ENCODE results near the gene TECR.

Gene TECR

DNA sequence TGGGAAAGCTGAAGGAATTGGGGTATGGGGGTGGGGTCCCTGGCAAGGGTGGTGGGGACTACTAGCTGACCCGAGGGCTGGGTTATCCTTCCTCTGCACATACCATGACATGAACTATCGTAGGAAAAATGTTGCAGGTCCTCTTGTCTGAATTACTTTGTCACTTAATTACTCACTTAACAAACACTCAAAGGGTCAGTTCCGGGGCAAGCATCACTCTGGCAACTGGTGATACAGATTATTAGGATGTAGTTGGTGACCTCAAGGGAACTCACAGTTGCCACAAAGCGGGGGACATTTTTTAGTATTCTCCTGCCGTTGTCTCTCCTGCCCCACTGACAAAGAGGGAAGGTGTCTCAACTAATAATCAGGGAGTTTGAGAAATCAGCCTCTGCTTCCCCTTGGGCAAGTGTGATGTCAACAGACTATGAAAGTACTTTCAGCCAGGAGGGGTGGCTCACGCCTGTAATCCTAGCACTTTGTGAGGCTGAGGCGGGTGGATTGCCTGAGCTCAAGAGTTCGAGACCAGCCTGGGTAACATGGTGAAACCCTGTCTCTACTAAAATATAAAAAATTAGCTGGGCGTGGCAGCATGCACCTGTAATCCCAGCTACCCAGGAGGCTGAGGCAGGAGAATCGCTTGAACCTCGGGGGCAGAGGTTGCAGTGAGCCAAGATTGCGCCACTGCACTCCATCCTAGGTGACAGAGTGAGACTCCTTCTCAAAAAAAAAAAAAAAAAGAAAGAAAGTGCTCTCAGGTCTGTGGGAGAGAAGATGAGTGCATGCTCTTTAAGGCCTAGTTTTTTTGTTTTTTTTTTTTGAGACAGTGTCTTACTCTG, 21.5 kb upstream of the TECR start:
- no peak for DNase-seq (ENCODE audit: low read depth, low spot score)

- peak; percentile 46 for DNase-seq (ENCODE audit: low read depth, low spot score)
Measured at GRCh38 chr19:14510311-14511228, 18.8 kb upstream of the TECR start.

DNA sequence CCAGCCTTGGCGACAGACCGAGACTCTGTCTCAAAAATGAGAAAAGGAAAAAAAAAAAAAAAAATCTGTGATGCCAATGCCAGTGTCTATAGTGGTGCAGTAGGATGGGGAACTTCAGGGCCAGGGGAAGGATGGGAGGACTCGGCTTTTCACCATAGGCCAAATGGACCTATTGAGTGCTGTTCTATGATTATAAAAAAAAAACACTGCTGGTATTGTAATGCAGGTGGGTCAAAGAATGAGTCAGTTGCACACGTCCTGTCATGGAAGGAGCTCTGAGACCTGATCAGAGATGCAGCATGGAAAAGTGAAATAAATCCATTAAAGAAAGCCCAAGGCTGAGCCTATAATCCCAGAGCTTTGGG, 18.2 kb upstream of the TECR start:
- no peak for DNase-seq (ENCODE audit: low read depth, low spot score)

GRCh38 chr19:14512406-14512961, 16.9 kb upstream of the TECR start:
- DNase-seq (ENCODE audit: low read depth, low spot score), result no peak

GRCh38 chr19:14514215-14514863, 15.1 kb upstream of the TECR start:
- no peak for DNase-seq (ENCODE audit: low read depth, low spot score)

DNA sequence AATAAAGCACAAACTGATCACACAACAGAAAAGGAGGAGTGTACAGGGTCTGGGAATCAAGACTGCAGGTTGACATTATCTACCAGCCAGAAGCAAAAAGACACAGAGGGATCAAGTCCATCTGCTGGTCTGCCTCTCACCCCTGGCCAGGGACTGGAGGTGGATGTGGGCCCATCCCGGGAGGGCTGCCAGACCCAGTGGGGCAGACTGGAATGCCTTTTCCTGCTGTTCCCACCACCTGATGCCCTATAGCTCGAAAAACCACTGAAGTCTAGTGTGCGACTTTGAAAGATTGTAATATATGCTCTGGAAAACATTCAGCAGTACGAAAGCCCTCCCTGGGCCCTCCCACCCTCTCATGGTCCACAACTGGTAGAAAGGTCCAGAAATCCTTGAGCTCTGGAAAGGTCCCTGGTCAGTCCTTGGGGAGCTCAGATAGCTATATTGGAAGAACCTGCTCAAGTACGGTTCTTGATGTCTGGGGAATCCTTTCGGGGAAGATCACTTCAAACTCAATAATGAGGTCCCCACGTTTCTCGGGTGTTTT, 13.8 kb upstream of the TECR start:
- no peak for DNase-seq (ENCODE audit: low read depth, low spot score)

- DNase-seq (ENCODE audit: low read depth, low spot score), result no peak
Measured at GRCh38 chr19:14516048-14516534, 13.3 kb upstream of the TECR start.

DNA sequence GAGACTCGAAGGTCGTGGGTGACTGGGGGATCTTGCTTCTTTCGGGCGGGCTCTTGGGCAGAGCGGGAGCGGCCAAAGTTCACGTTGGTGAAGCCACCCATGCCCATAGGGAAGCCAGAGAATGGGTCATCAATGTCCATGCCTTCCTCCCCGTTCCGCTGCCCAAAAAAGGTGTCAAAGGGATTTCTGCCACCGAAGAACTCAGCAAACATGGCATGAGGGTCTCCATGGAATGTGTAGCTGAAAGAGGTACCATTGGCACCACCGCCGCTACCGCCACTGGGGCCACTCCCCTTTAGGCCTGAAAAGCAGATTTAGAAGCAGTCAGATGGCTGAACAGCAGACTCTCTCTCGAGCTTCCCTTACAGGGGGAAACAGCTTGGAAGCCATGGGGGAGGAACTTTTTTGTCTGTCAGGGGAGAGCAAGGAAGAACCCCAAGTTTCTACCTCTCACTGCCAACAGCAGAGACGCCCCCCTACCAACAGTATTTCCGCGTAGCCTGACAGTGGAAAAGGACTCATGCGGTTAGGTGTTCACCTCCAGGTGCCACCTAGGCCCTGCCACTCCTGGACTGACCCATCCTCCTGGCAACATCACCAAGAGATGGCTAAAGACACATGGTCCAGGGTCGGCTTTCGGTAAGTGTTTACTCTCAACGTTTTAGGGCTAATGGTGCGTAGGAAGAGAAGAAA, 12.5 kb upstream of the TECR start:
- DNase-seq (ENCODE audit: low read depth, low spot score), result no peak

- no peak for DNase-seq (ENCODE audit: low read depth, low spot score)
Measured at GRCh38 chr19:14517446-14517839, 12.0 kb upstream of the TECR start.

DNA sequence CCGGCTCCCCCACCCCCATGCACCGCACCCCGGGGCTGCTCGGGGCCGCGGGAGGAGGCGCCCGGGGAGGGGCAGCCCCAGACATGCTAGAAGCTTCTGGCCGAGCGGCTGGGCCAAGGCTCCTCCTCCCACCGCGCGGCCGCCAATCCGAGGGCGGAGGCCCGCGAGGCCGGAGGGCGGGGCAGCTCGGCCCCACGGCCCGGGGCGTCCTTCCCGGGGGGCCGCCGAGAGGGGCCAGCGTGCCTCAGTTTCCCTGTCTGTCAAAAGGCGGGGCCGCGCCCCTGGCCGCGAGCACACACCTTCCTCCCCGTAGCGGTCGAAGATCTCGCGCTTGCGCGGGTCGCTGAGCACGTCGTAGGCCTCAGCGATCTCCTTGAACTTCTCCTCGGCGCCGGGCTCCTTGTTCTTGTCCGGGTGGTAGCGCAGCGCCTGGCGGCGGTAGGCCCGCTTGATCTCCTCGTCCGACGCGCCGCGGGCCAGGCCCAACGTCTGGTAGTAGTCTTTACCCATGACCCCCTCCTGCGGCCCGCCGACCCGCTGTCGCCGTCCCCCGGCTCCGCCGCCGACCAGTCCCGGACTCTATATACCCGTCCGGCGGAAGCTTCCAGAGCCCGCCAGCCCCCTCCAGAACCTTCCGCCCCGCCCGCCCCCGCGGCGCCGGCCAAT, 11.4 kb upstream of the TECR start, which contains the start of gene DNAJB1:
TSS of gene DNAJB1 (minus strand) at position 558 of the 666 bp plus-strand sequence. CDS start at position 510, 48 bp downstream.
- DNase-seq (ENCODE audit: low read depth, low spot score), result peak; percentile 41

GRCh38 chr19:14519245-14519859, 10.0 kb upstream of the TECR start:
- DNase-seq (ENCODE audit: low read depth, low spot score), result no peak

DNA sequence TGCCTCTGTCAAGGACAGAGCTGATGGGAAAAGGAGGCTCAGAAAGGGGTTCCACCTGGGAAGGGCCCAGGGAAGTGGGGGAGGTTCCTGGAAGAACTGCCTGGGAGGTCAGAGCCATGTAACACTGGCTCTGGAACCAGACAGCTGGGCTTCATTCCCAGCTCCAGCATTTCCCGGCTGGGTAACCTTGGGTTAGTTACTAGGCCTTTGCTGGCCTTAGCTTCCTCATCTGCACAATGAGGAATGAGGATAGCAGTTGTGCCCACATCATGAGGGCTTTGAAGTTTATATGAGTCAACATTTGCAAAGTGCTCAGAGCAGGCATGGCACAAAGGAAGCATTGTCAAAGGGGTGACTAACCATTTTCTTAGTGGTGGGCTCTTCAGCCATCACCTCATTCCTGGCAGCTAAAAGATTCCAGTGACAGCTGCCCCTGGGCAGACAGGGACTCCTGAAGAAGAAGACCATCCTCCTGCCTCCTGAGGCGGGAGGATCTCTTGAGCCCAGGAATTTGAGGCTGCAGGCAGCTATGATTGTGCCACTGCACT, 9.5 kb upstream of the TECR start:
- no peak for DNase-seq (ENCODE audit: low read depth, low spot score)

DNA sequence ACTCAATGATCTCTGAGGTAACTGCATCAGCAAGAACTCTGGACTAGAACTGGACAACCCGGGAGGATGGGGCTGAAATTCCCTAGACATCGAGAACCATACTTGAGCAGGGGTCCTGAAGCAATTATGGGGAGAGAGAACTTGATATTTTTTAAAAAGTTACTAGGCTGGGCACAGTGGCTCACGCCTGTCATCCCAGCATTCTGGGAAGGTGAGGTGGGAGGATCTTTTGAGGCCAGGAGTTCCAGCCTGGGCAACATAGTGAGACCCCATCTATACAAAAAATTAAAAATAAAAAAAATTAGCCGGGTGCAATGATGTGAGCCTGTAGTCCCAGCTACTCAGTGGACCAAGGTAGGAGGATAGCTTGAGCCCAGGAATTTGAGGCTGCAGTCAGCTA, 8.9 kb upstream of the TECR start:
- no peak for DNase-seq (ENCODE audit: low read depth, low spot score)

- no peak for DNase-seq (ENCODE audit: low read depth, low spot score)
Measured at GRCh38 chr19:14525729-14526128, 3.7 kb upstream of the TECR start.

- no peak for DNase-seq (ENCODE audit: low read depth, low spot score)
Measured at GRCh38 chr19:14526423-14526822, 3.0 kb upstream of the TECR start.

DNA sequence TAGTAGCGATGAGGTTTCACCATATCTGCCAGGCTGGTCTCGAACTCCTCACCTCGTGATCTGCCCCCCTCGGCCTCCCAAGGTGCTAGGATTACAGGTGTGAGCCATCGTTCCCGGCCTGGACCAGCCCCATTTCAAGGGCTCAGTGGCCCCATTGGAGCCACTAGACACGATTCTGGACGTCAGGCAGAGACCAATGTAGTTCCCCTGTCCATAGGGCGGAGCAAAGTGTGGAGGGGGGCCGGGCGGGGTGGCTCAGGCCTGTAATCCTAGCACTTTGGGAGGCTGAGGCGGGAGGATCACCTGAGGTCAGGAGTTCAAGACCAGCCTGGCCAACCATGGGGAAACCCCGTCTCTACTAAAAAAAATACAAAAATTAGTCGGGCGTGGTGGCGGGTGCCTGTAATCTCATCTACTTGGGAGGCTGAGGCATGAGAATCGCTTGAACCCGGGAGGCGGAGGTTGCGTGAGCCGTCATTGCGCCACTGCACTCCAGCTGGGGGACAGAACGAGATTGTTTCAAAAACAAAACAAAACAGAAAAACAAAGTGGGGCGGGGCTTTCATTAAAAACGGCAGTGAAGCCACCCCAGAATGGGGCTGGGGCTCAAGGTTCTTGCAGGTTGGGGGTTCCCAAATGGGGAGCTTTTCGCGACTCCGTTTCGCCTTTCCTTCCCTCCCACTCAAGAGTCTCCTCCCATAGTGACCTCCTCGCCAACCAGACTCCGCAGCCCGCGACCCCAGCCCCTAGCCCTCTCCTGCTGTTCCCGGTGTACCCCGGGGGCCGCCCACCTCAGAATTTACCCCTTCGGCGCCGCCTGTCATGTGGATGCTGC, 758 bp upstream of the TECR start:
- DNase-seq (ENCODE audit: low read depth, low spot score), result no peak

- no peak for DNase-seq (ENCODE audit: low read depth, low spot score)
Measured at GRCh38 chr19:14530005-14530348, 583 bp downstream of the TECR start.

- no peak for DNase-seq (ENCODE audit: low read depth, low spot score)
Measured at GRCh38 chr19:14530506-14530905, 1.1 kb downstream of the TECR start.

GRCh38 chr19:14533450-14533849, 4.1 kb downstream of the TECR start:
- DNase-seq (ENCODE audit: low read depth, low spot score), result no peak

All from brain pericyte (primary cell).